GM18909 (cell line): ENCODE data around the gene HMGCS2.
"Not testable (repeated sequence)": the region's sequence is repeated elsewhere in the genome, so short reads cannot be mapped to it uniquely, and the experiment has no call there.

Source experiments
- ATAC-seq: cut with Tn5 transposase; IDR thresholded peaks from one replicate; pipeline ENCODE4 v1.9.1; 2021; ENCODE audit warnings: mild to moderate bottlenecking; ENCODE audit not compliant: unreplicated experiment, poor library complexity

The HMGCS2 gene

GRCh38 chr1:119706599-119706998, 62.1 kb downstream of the HMGCS2 start:
- not testable (repeated sequence) for ATAC-seq

GRCh38 chr1:119703666-119704450, 64.8 kb downstream of the HMGCS2 start:
- ATAC-seq: no peak

GRCh38 chr1:119702384-119702783, 66.3 kb downstream of the HMGCS2 start:
- ATAC-seq: no peak

DNA sequence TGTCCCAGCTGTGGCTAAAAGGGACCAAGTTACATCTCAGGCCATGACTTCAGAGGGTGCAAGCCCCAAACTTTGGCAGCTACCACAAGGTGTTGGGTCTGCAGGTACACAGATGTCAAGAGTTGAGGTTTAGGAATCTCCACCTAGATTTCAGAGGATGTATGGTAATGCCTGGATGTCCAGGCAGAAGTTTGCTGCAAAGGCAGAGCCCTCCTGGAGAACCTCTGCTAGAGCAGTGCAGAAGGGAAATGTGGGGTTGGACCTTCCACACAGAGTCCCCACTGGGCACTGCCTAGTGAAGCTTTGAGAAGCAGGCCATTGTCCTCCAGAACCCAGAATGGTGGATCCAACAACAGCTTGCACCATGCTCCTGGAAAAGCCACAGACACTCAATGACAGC, 67.0 kb downstream of the HMGCS2 start:
- no peak for ATAC-seq

GRCh38 chr1:119700326-119700725, 68.4 kb downstream of the HMGCS2 start:
- no peak for ATAC-seq
